Neural cell (in vitro differentiated cells): ENCODE results near the gene VPS13D. TPM values are rescaled to one million over a fixed set of nuclear protein-coding genes. Genes with fewer than 3 reads are reported as not detected.

Experiments
- H2AFZ ChIP-seq: fragments of 200-600, 300-800 bp; sonication (generic), shearing (Covaris generic); 2 replicates; pipeline ENCODE4 v1.6.0; 2014; ENCODE audit warnings: low read depth, mild to moderate bottlenecking, antibody characterized with exemption, low read length, moderate library complexity
- H3F3A ChIP-seq: fragments of 200-600 bp; shearing (Covaris generic); 2 replicates; pipeline ENCODE4 v1.6.1; 2016; ENCODE audit warnings: mild to moderate bottlenecking, moderate library complexity, mixed read lengths, antibody characterized with exemption, low read length; ENCODE audit not compliant: insufficient read depth, poor library complexity, severe bottlenecking
- H3K27ac ChIP-seq: fragments of 200-600, 300-800 bp; sonication (generic), shearing (Covaris generic); 2 replicates; pipeline ENCODE4 v1.5.1; 2014; ENCODE audit warnings: mild to moderate bottlenecking, low read length, moderate library complexity
- H3K27me3 ChIP-seq: fragments of 300-800, 200-600 bp; sonication (generic), shearing (Covaris generic); 2 replicates; pipeline ENCODE4 v1.6.0; 2014; ENCODE audit warnings: mild to moderate bottlenecking, low read depth, low read length, moderate library complexity; ENCODE audit not compliant: insufficient read depth
- H3K36me3 ChIP-seq: fragments of 300-800, 200-600 bp; sonication (generic), shearing (Covaris generic); 2 replicates; pipeline ENCODE4 v1.5.1; 2014; ENCODE audit warnings: mild to moderate bottlenecking, antibody characterized with exemption, low read length, moderate library complexity; ENCODE audit not compliant: insufficient read depth
- H3K4me2 ChIP-seq: fragments of 300-800, 200-600 bp; sonication (generic), shearing (Covaris generic); 2 replicates; pipeline ENCODE4 v1.6.0; 2014; ENCODE audit warnings: mild to moderate bottlenecking, low read length
- H3K4me3 ChIP-seq: fragments of 300-800, 200-600 bp; sonication (generic), shearing (Covaris generic); 2 replicates; pipeline ENCODE4 v1.5.1; 2014; ENCODE audit warnings: mild to moderate bottlenecking, low read length, moderate library complexity
- H3K79me2 ChIP-seq: fragments of 200-600 bp; shearing (Covaris generic); replicated peaks from 2 replicates; pipeline ENCODE4 v1.6.0; 2014; ENCODE audit warnings: mild to moderate bottlenecking, low read length, moderate library complexity; ENCODE audit not compliant: insufficient read depth
- H3K9ac ChIP-seq: fragments of 300-800, 200-600 bp; sonication (generic), shearing (Covaris generic); 2 replicates; pipeline ENCODE4 v1.6.1; 2016; ENCODE audit warnings: mild to moderate bottlenecking, low read length, mixed read lengths
- H3K9me2 ChIP-seq: fragments of 200-600 bp; shearing (Covaris generic); 2 replicates; pipeline ENCODE4 v1.6.1; 2016; ENCODE audit warnings: mild to moderate bottlenecking, low read length, mixed read lengths; ENCODE audit not compliant: insufficient read depth
- H3K9me3 ChIP-seq: fragments of 200-600, 300-800 bp; sonication (generic), shearing (Covaris generic); 2 replicates; pipeline ENCODE4 v1.6.1; 2016; ENCODE audit warnings: mild to moderate bottlenecking, mixed run types, low read length, moderate library complexity, mixed read lengths
- H4K20me1 ChIP-seq: fragments of 200-600 bp; shearing (Covaris generic); 2 replicates; pipeline ENCODE4 v1.6.1; 2016; ENCODE audit warnings: mild to moderate bottlenecking, mixed run types; ENCODE audit not compliant: insufficient read depth
- CTCF ChIP-seq: fragments of 450-650 bp; IDR thresholded peaks from 2 replicates; pipeline ENCODE4 v1.5.1; 2014; ENCODE audit warnings: antibody characterized with exemption, mild to moderate bottlenecking, moderate library complexity; ENCODE audit not compliant: poor library complexity, severe bottlenecking
- EP300 ChIP-seq: fragments of 450-650 bp; conservative IDR thresholded peaks from 2 replicates; pipeline ENCODE4 v1.6.1; 2014; ENCODE audit warnings: antibody characterized with exemption, mild to moderate bottlenecking, moderate library complexity; ENCODE audit not compliant: poor library complexity, severe bottlenecking
- EZH2 ChIP-seq: fragments of 200-600, 300-800 bp; shearing (Covaris generic), sonication (generic); IDR thresholded peaks from 2 replicates; pipeline ENCODE4 v1.6.1; 2014; ENCODE audit warnings: antibody characterized with exemption, low read length, borderline replicate concordance, mild to moderate bottlenecking; ENCODE audit not compliant: insufficient read depth, poor library complexity, severe bottlenecking
- MXI1 ChIP-seq: fragments of 450-650 bp; conservative IDR thresholded peaks from 2 replicates; pipeline ENCODE4 v1.6.1; 2014; ENCODE audit warnings: antibody characterized with exemption, mild to moderate bottlenecking; ENCODE audit not compliant: poor library complexity, severe bottlenecking
- POLR2AphosphoS5 ChIP-seq: IDR thresholded peaks from 2 replicates; pipeline ENCODE4 v1.6.1; 2012
- RAD21 ChIP-seq: fragments of 450-650 bp; conservative IDR thresholded peaks from 2 replicates; pipeline ENCODE4 v1.6.1; 2014; ENCODE audit warnings: antibody characterized with exemption, mild to moderate bottlenecking, moderate library complexity
- REST ChIP-seq: IDR thresholded peaks from 2 replicates; pipeline ENCODE4 v1.6.1; 2012; ENCODE audit warnings: borderline replicate concordance
- SMC3 ChIP-seq: fragments of 450-650 bp; conservative IDR thresholded peaks from 2 replicates; pipeline ENCODE4 v1.6.1; 2014; ENCODE audit warnings: antibody characterized with exemption, mild to moderate bottlenecking, moderate library complexity; ENCODE audit not compliant: poor library complexity
- TAF1 ChIP-seq: IDR thresholded peaks from 2 replicates; pipeline ENCODE4 v1.6.1; 2012; ENCODE audit warnings: low read depth
- polyA plus RNA-seq: library from polyadenylated mRNA; depleted of rRNA; stranded (reverse); fragments of >200 nt; gene quantifications from 2 replicates; pipeline ENCODE4 v1.2.3, GENCODE V29; 2014

The VPS13D gene
- polyA plus RNA-seq, 1 donor from 2014 or later, result 24.5 TPM

- Histone ChIP-seq H2AFZ (no peak overlapping the region), H3K36me3 (peaks cover 10% of the 10 kb centered on the region), H3K27me3 (no peaks in the 10 kb centered on the region), H3F3A (no peaks in the 10 kb centered on the region), H3K9me3 (no peaks in the 10 kb centered on the region), H3K9ac (no peak overlapping the region), H3K79me2 (no peaks in the 10 kb centered on the region), H4K20me1 (no peaks in the 10 kb centered on the region), H3K4me2 (no peak overlapping the region), H3K4me3 (no peak overlapping the region), H3K9me2 (no peaks in the 10 kb centered on the region), H3K27ac (no peak overlapping the region)
- TF ChIP-seq POLR2AphosphoS5 (no peak), REST (no peak), SMC3 (no peak), TAF1 (no peak), RAD21 (no peak), MXI1 (no peak), CTCF (no peak), EZH2 (no peak), EP300 (no peak)
These were observed 58.0 kb downstream of the VPS13D start for GRCh38 chr1:12287869-12288268.

GRCh38 chr1:12290828-12291227, 61.0 kb downstream of the VPS13D start:
- Histone ChIP-seq H3K27me3 (no peaks in the 10 kb centered on the region), H3K4me3 (no peak overlapping the region), H3K9me3 (no peaks in the 10 kb centered on the region), H3F3A (no peaks in the 10 kb centered on the region), H2AFZ (no peak overlapping the region), H4K20me1 (no peaks in the 10 kb centered on the region), H3K27ac (no peak overlapping the region), H3K9me2 (no peaks in the 10 kb centered on the region), H3K79me2 (no peaks in the 10 kb centered on the region), H3K4me2 (no peak overlapping the region), H3K36me3 (no peaks in the 10 kb centered on the region), H3K9ac (no peak overlapping the region)
- TF ChIP-seq REST, result no peak
- TF ChIP-seq EP300, result no peak
- TF ChIP-seq CTCF, result no peak
- no peak for TF ChIP-seq TAF1
- no peak for TF ChIP-seq MXI1
- TF ChIP-seq SMC3, result no peak
- TF ChIP-seq EZH2, result no peak
- no peak for TF ChIP-seq RAD21
- no peak for TF ChIP-seq POLR2AphosphoS5
